Progenitor cell of endocrine pancreas (in vitro differentiated cells): Measurements from ENCODE around the gene APOBEC4. TPM values are rescaled to one million over a fixed set of nuclear protein-coding genes. Genes with fewer than 3 reads are reported as not detected.

ENCODE experiments used
- DNase-seq: peaks from one replicate; pipeline ENCODE4 v3.0.0; 2021; ENCODE audit warnings: low spot score; ENCODE audit not compliant: unreplicated experiment
- H3K27ac Mint-ChIP-seq: 2 replicates; pipeline ENCODE4 v1.8.0; 2021; ENCODE audit warnings: mild to moderate bottlenecking, moderate library complexity, mixed read lengths
- H3K27me3 Mint-ChIP-seq: 2 replicates; pipeline ENCODE4 v1.8.0; 2021; ENCODE audit warnings: mixed read lengths
- H3K36me3 Mint-ChIP-seq: 2 replicates; pipeline ENCODE4 v1.8.0; 2022; ENCODE audit warnings: mixed read lengths; ENCODE audit not compliant: insufficient read depth
- H3K4me1 Mint-ChIP-seq: 2 replicates; pipeline ENCODE4 v1.8.0; 2021; ENCODE audit warnings: low read depth, mixed read lengths
- H3K4me3 Mint-ChIP-seq: 2 replicates; pipeline ENCODE4 v1.8.0; 2021; ENCODE audit warnings: low read depth, mild to moderate bottlenecking, moderate library complexity, mixed read lengths
- H3K9me3 Mint-ChIP-seq: 2 replicates; pipeline ENCODE4 v1.8.0; 2021; ENCODE audit warnings: low read depth, mixed read lengths
- total RNA-seq: library from RNA; stranded (reverse); gene quantifications from 2 replicates; pipeline ENCODE4 v1.2.1, GENCODE V29; 2021
- TF ChIP-seq, protein P1 (sequence below): fragments of 200-600 bp; sonication (generic); IDR thresholded peaks from one replicate; pipeline ENCODE4 v1.5.0; 2021; ENCODE audit warnings: antibody characterized with exemption, mild to moderate bottlenecking; ENCODE audit not compliant: unreplicated experiment

The APOBEC4 gene
- total RNA-seq, 1 donor from 2014 or later = not detected

DNA sequence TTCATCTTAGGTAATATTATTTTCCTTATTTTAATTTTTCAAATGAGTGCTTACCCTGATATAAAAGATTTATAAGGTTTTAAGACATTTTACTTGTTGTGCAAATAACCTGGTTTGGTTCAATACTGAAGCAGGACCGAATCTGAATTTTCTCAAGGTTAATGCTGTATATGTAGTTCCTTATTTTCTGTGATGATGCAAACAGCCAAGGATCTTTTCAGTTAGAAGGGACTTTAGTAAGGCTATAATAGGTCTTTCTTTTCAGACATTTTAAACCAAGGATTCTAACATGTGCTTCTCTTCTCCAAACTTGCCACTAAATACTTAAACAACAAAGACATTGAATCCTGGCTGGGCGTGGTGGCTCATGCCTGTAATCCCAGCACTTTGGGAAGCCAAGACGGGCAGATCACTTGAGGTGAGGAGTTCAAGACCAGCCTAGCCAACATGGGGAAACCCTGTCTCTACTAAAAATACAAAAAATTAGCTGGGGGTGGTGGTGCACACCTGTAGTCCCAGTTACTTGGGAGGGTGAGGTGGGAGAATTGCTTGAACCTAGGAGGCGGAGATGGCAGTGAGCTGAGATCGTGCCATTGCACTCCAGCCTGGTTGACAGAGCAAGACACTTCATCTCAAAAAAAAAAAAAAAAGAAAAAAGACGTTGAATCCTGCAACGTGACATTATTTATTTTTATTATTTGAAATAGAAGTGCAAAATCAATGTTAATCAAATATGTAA, 14.3 kb downstream of the APOBEC4 start:
- no peaks in the 10 kb centered on the region for H3K36me3 Mint-ChIP-seq
- H3K27me3 Mint-ChIP-seq = peaks cover 2% of the 10 kb centered on the region
- no peaks in the 10 kb centered on the region for H3K9me3 Mint-ChIP-seq
- TF ChIP-seq, protein P1, sequence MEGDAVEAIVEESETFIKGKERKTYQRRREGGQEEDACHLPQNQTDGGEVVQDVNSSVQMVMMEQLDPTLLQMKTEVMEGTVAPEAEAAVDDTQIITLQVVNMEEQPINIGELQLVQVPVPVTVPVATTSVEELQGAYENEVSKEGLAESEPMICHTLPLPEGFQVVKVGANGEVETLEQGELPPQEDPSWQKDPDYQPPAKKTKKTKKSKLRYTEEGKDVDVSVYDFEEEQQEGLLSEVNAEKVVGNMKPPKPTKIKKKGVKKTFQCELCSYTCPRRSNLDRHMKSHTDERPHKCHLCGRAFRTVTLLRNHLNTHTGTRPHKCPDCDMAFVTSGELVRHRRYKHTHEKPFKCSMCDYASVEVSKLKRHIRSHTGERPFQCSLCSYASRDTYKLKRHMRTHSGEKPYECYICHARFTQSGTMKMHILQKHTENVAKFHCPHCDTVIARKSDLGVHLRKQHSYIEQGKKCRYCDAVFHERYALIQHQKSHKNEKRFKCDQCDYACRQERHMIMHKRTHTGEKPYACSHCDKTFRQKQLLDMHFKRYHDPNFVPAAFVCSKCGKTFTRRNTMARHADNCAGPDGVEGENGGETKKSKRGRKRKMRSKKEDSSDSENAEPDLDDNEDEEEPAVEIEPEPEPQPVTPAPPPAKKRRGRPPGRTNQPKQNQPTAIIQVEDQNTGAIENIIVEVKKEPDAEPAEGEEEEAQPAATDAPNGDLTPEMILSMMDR = no peak
- DNase-seq = no peak
- H3K4me3 Mint-ChIP-seq = no peak overlapping the region
- H3K4me1 Mint-ChIP-seq = peaks cover 18% of the 10 kb centered on the region
- no peak overlapping the region for H3K27ac Mint-ChIP-seq

DNA sequence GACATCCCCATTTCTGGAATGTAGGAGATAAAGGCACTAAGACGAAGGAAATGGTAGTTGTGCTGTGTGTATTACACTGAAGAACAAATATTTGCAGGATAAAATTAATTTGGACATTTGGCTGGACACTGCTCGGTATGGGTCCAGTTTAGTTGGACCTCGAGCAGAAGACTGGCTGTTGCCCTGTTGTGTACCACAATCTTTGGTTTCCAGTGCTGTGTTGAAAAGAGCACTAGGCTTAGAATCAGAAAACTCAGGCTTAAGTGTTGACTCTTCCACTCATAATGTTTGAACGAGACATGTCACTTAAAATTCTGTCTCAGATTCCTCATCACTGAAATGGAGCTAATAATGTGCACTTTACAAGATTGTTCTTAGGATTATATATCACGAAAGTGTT, 16.3 kb downstream of the APOBEC4 start:
- Mint-ChIP-seq H3K36me3 (peaks cover under 1% of the 10 kb centered on the region), H3K27ac (no peak overlapping the region), H3K4me3 (peak overlapping the region; percentile 100), H3K27me3 (peaks cover 2% of the 10 kb centered on the region), H3K4me1 (peaks cover 30% of the 10 kb centered on the region), H3K9me3 (no peaks in the 10 kb centered on the region)
- TF ChIP-seq, protein P1 = no peak
- no peak for DNase-seq

DNA sequence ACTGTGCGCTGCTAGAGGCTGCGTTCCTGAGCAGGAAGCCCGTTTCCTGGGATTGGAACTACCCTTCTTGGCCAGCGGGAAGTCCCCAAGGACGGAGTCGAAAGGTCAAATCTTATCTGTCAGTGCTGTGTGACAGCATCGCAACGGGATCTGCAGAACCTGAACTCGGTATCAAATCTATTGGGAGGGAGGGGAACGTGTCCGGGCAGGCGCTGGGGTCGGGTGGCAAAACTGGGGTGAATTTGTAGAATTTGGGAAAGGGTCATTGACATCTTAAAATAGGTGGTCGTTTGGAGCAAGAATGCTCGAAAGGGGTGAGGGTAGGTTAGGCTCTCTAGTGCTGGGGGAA, 16.8 kb downstream of the APOBEC4 start:
- Mint-ChIP-seq H3K9me3 (no peaks in the 10 kb centered on the region), H3K4me3 (peak overlapping the region; percentile 100), H3K36me3 (peaks cover 1% of the 10 kb centered on the region), H3K27ac (peak overlapping the region; percentile 98), H3K4me1 (peaks cover 31% of the 10 kb centered on the region), H3K27me3 (peaks cover 2% of the 10 kb centered on the region)
- no peak for DNase-seq
- TF ChIP-seq, protein P1 = no peak

DNA sequence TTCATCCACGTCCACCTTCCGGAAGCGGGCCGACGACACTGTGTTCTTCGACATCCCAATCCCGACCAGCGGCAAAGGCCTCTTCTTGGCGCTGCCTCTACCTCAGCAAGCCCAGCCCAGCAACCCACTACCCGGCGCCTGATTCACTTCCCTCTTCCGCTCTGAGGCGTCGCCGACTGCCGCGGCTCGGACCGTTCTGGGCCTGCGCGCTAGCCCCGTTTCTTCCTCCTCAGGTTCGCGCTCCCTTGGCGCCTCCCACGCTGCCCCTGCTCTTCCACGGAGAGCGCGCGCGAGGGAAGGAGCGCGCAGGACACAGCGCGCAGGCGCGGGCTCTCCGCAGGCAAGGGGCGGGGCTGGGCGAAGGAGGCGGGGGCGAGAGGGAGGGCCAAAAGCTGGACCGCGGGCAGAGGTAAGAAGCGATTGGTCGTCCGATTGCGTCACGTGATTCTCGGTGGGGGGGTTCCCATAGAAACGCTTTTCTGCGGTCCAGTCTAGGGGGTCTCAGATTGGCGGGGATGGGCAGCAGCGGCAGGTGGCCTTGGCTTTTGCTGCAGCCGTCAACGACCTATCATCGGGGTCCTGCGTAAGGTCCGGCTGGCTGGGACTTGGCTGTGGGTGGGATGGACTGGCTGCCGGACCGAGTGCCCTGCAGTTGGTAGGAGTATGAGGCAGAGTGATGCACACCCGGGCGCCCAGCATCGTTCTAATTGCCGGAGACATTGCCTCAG, 17.3 kb downstream of the APOBEC4 start, which contains the start of gene ARPC5:
Gene ARPC5, minus strand, starts transcription at position 178 of the 728 bp plus-strand sequence. Its CDS starts 124 bp downstream, at position 54.
- no peaks in the 10 kb centered on the region for H3K9me3 Mint-ChIP-seq
- peaks cover 31% of the 10 kb centered on the region for H3K4me1 Mint-ChIP-seq
- TF ChIP-seq, protein P1 = no peak
- H3K27me3 Mint-ChIP-seq = peaks cover 2% of the 10 kb centered on the region
- H3K4me3 Mint-ChIP-seq = peak within 1 kb of the TSS; percentile 100
- peak within 1 kb of the TSS; percentile 98 for H3K27ac Mint-ChIP-seq
- peaks cover 3% of the 10 kb centered on the region for H3K36me3 Mint-ChIP-seq
- DNase-seq = peak; percentile 95

DNA sequence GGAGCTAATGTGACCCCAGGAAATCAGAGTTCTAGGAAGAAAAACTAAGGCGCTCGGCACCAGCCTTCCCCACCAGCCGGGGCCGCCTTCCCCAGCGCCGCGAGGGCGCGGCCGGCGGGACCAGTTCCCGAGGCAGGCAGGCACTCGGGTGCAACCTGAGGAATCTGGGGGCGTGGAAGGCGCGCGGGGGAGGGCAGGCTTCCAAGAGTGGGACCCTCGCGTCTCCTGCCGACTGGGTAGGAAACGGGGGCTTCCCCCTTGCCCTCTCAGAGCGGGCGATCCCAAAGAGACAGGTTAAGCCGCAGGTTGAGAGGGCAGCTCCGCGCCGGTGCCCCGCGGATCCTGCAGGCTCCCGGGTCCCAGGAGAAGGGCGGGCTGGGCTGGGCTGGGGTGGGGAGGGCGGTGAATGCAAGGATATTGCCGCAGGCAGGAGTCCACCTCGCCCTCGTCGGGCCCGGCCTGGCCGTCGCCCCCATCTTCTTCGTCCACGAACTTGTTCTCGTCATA, 18.0 kb downstream of the APOBEC4 start:
- Mint-ChIP-seq H3K4me1 (peaks cover 31% of the 10 kb centered on the region), H3K27me3 (peaks cover 2% of the 10 kb centered on the region), H3K4me3 (peak overlapping the region; percentile 100), H3K27ac (peak overlapping the region; percentile 98), H3K36me3 (peaks cover 5% of the 10 kb centered on the region), H3K9me3 (no peaks in the 10 kb centered on the region)
- TF ChIP-seq, protein P1 = no peak
- DNase-seq = peak; percentile 36
